Neutrophil (primary cell): ENCODE measurements around the gene POLR3E.
"Not testable (repeated sequence)": the region's sequence is repeated elsewhere in the genome, so short reads cannot be mapped to it uniquely, and the experiment has no call there.

Experiments
- H3K27ac ChIP-seq: fragments of 200-600 bp; sonication (generic); 2 replicates; pipeline ENCODE4 v1.5.1; 2016; ENCODE audit warnings: mild to moderate bottlenecking, moderate library complexity
- H3K27me3 ChIP-seq: fragments of 200-600 bp; sonication (generic); 2 replicates; pipeline ENCODE4 v1.6.0; 2016; ENCODE audit warnings: mild to moderate bottlenecking
- H3K36me3 ChIP-seq: fragments of 200-600 bp; sonication (generic); 2 replicates; pipeline ENCODE4 v1.5.1; 2017
- H3K4me1 ChIP-seq, 2 experiments: fragments of 200-600 bp in 1 of 2; sonication (generic) in 1 of 2; 1 replicate in 1 of 2; 2 replicates in 1 of 2; pipeline versions ENCODE4 v1.5.1 to v1.6.1; 2013 to 2016; ENCODE audit warnings: low read depth in 1 of 2, low read length in 1 of 2, mild to moderate bottlenecking in 1 of 2, moderate library complexity in 1 of 2; ENCODE audit not compliant: control insufficient read depth in 1 of 2, insufficient read depth in 1 of 2
- H3K4me3 ChIP-seq, 2 experiments: fragments of 200-600 bp in 1 of 2; sonication (generic) in 1 of 2; 1 replicate in 1 of 2; 2 replicates in 1 of 2; pipeline ENCODE4 v1.5.1; 2013 to 2016; ENCODE audit warnings: low read depth in 1 of 2, low read length in 1 of 2, mild to moderate bottlenecking in 1 of 2, moderate library complexity in 1 of 2
- H3K9me3 ChIP-seq: fragments of 200-600 bp; sonication (generic); 2 replicates; pipeline ENCODE4 v1.5.1; 2016
- TF ChIP-seq, protein P1 (sequence below): fragments of 200-600 bp; sonication (generic); IDR thresholded peaks from 2 replicates; pipeline ENCODE4 v1.5.1; 2016; ENCODE audit warnings: antibody characterized with exemption

POLR3E gene

DNA sequence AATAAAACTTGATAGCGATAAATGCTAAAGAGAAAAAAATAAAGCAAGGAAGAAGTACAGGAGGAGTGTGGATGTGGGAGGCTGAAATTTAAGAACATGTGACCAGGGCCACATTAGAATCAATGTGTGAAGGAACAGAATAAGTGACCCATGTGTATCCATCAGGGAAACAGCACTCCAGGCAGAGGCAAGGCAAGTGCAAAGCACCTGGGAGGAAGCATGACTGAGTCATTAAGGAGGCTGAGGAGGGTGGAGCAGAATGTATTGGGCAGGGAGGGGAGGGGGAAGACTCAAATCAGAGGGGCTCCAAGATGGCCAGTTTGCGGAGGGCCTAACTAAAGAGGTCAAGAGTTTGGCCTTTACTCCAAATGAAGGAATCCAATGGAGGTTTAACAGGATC lies 69.2 kb downstream of the POLR3E start:
- H3K36me3 ChIP-seq = peaks cover 6% of the 10 kb centered on the region
- H3K27ac ChIP-seq = no peak overlapping the region
- TF ChIP-seq, protein P1, sequence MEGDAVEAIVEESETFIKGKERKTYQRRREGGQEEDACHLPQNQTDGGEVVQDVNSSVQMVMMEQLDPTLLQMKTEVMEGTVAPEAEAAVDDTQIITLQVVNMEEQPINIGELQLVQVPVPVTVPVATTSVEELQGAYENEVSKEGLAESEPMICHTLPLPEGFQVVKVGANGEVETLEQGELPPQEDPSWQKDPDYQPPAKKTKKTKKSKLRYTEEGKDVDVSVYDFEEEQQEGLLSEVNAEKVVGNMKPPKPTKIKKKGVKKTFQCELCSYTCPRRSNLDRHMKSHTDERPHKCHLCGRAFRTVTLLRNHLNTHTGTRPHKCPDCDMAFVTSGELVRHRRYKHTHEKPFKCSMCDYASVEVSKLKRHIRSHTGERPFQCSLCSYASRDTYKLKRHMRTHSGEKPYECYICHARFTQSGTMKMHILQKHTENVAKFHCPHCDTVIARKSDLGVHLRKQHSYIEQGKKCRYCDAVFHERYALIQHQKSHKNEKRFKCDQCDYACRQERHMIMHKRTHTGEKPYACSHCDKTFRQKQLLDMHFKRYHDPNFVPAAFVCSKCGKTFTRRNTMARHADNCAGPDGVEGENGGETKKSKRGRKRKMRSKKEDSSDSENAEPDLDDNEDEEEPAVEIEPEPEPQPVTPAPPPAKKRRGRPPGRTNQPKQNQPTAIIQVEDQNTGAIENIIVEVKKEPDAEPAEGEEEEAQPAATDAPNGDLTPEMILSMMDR = no peak
- no peaks in the 10 kb centered on the region for H3K27me3 ChIP-seq
- H3K4me1 ChIP-seq = peaks cover 36 to 38% of the 10 kb centered on the region in 2 experiments
- H3K4me3 ChIP-seq = no peak overlapping the region
- H3K9me3 ChIP-seq = no peaks in the 10 kb centered on the region

- no peaks in the 10 kb centered on the region for H3K27me3 ChIP-seq
- TF ChIP-seq, protein P1 = no peak
- peaks cover 41 to 43% of the 10 kb centered on the region in 2 experiments for H3K4me1 ChIP-seq
- no peaks in the 10 kb centered on the region for H3K9me3 ChIP-seq
- no peak overlapping the region for H3K27ac ChIP-seq
- peaks cover 6% of the 10 kb centered on the region for H3K36me3 ChIP-seq
- H3K4me3 ChIP-seq = no peak overlapping the region
These were observed 69.7 kb downstream of the POLR3E start for GRCh38 chr16:22366889-22367288.

DNA sequence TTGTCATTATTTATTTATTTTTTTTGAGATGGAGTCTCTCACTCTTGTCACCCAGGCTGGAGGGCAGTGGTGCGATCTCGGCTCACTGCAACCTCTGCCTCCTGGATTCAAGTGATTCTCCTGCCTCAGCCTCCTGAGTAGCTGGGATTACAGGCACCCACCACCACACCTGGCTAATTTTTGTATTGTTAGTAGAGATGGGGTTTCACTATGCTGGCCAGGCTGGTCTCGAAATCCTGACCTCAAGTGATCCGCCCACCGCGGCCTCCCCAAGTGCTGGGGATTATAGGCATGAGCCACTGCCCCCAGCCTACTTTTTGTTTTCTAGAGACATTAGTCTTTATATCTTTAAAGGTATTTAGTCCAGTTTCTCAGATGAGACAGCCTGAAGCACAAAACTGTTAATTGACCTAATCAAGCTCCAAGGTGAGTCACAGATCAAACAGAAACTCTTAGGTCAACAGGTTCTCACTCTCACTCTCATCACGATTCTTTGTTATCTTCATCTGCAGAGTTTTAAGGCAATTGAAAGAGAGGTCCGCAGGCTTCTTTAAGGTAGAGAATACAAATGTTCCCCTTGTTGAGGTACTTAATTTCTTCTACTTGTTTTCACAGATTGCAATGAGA lies 71.1 kb downstream of the POLR3E start:
- not testable (repeated sequence) for H3K4me3 ChIP-seq, H3K9me3 ChIP-seq, H3K36me3 ChIP-seq, H3K27me3 ChIP-seq
- Histone ChIP-seq H3K27ac (peak overlapping the region; percentile 77), H3K4me1 (peaks cover 56 to 57% of the 10 kb centered on the region in 2 experiments)

DNA sequence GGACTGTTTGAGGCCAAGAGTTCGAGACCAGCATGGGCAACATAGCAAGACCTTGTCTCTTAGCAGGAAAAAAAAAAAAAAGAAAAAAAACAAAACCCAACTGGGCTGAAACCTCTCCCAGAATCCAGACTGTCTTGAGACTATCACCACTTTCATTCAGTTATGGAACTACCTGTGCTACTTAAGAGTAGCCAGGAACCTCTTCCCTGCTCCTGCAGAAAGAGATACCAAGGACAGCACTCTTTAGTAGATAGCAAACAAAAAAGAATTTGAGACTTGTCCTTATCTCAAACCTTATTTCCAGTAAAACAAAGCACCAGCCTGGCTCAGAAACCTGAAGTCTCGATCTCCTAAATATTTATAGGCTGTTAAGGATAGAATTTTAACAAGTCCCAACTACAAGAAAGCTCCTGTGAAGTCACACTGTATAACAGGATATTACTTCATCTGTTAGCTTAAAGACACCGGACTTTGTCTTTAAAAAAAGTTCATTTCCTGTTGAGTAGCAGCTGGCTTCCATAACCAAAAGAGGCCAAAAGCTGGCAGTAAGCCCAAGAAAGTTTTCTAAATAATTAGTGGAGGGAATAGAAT lies 72.1 kb downstream of the POLR3E start:
- Histone ChIP-seq H3K27me3 (no peaks in the 10 kb centered on the region), H3K4me1 (peaks cover 64 to 66% of the 10 kb centered on the region in 2 experiments), H3K9me3 (no peaks in the 10 kb centered on the region), H3K27ac (peak overlapping the region; percentile 77), H3K36me3 (no peaks in the 10 kb centered on the region), H3K4me3 (peak overlapping the region in 1 of 2 experiments; percentile 9)
- TF ChIP-seq, protein P1 = no peak

DNA sequence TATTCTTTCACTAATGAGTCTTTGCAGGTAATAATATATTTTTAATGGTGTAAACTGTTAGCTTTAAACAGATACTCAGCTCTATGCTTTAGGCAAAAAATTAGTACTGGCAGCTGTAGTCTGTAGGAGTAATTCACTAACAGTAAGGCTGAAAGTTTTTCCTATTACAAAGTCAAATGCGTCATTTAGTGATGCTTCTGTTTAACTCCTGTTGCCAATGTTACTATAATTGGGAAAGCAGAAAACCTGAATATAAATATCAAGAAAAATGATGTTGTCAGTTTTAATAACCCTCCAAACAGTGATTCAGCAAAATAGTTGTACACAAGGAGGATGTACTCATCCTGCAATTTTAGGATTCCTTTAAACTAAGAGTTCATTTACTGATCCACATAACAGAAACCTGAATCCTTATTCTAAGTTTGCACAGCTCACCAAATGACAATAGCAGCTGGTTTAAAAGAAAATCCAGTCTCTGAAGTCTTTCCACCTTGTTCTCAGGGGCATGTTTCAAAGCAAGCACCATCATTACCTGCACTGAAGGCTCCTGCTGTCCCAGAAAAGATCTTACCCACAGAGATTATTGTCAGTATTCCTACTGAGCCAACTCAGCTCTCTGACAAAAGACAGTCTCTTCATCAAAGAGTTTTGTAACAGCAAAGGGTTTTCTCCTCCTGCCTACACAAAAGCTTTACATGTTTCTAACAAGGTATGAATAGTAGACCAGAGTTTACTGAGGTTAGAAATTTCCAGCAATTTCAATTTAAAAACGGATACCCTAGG lies 73.0 kb downstream of the POLR3E start:
- peak overlapping the region; percentile 77 for H3K27ac ChIP-seq
- H3K9me3 ChIP-seq = no peaks in the 10 kb centered on the region
- no peaks in the 10 kb centered on the region for H3K36me3 ChIP-seq
- no peak overlapping the region for H3K4me3 ChIP-seq
- TF ChIP-seq, protein P1 = no peak
- H3K4me1 ChIP-seq = peaks cover 67 to 69% of the 10 kb centered on the region in 2 experiments
- no peaks in the 10 kb centered on the region for H3K27me3 ChIP-seq
